ENCODE data around the gene TRMO.
A peak's percentile ranks its signal among the peaks of the same experiment; 100 is the strongest.
"Not testable (repeated sequence)": the region's sequence is repeated elsewhere in the genome, so short reads cannot be mapped to it uniquely, and the experiment has no call there.

Gene TRMO

DNA sequence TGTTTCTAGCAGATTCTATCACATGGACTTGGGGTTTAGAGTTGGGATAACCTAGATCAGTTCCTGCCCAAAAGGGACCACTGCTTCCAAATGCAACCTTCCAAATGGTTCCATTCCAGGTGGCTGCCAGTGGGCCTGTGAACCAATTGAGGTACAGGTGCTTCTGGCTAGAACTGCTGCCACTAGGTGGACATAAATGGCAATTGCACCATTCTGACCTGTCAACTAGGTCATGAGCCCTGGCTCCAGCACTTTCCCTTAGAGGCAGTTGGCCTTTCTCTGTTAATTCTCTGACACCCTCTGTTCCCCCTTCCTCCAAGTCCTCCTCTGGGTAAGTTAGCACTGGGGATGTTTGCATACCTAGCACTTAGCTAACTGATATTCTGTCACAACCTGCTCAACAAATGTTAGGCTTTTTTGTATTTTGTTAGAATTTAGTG is 32.3 kb upstream of the TRMO start:
- Histone ChIP-seq H3K4me2 (ENCODE audit: low read depth, low read length) (no peak overlapping the region), H2AFZ (ENCODE audit: low read length) (peak overlapping the region; percentile 27), H3K36me3 (replicated peaks; ENCODE audit: insufficient read depth, low read length) (no peaks in the 10 kb centered on the region), H3F3A (ENCODE audit: insufficient read depth, low read length) (no peaks in the 10 kb centered on the region), H3K9me3 (replicated peaks; ENCODE audit: insufficient read depth, low read length) (no peaks in the 10 kb centered on the region), H3K9me2 (replicated peaks; ENCODE audit: insufficient read depth, low read length) (no peaks in the 10 kb centered on the region), H3K27ac (ENCODE audit: low read length) (no peak overlapping the region), H3K9ac (ENCODE audit: low read length) (no peak overlapping the region), H3K79me2 (ENCODE audit: low read length) (no peaks in the 10 kb centered on the region), H3K4me3 (ENCODE audit: low read length) (no peak overlapping the region), H4K20me1 (ENCODE audit: insufficient read depth, low read length) (no peaks in the 10 kb centered on the region), H3K27me3 (replicated peaks; ENCODE audit: insufficient read depth, low read length) (no peaks in the 10 kb centered on the region), H3K4me1 (ENCODE audit: low read length) (peaks cover 10% of the 10 kb centered on the region)
- TF ChIP-seq, protein P1, sequence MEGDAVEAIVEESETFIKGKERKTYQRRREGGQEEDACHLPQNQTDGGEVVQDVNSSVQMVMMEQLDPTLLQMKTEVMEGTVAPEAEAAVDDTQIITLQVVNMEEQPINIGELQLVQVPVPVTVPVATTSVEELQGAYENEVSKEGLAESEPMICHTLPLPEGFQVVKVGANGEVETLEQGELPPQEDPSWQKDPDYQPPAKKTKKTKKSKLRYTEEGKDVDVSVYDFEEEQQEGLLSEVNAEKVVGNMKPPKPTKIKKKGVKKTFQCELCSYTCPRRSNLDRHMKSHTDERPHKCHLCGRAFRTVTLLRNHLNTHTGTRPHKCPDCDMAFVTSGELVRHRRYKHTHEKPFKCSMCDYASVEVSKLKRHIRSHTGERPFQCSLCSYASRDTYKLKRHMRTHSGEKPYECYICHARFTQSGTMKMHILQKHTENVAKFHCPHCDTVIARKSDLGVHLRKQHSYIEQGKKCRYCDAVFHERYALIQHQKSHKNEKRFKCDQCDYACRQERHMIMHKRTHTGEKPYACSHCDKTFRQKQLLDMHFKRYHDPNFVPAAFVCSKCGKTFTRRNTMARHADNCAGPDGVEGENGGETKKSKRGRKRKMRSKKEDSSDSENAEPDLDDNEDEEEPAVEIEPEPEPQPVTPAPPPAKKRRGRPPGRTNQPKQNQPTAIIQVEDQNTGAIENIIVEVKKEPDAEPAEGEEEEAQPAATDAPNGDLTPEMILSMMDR (IDR thresholded peaks at IDR 0.05; ENCODE audit: low read length) = peak; percentile 88
- no peak for TF ChIP-seq EZH2phosphoT487 (IDR thresholded peaks at IDR 0.05; ENCODE audit: low read length)
- TF ChIP-seq EZH2 (optimal IDR thresholded peaks at IDR 0.05; ENCODE audit: low read depth, low read length) = no peak
- peak; percentile 88 for DNase-seq

DNA sequence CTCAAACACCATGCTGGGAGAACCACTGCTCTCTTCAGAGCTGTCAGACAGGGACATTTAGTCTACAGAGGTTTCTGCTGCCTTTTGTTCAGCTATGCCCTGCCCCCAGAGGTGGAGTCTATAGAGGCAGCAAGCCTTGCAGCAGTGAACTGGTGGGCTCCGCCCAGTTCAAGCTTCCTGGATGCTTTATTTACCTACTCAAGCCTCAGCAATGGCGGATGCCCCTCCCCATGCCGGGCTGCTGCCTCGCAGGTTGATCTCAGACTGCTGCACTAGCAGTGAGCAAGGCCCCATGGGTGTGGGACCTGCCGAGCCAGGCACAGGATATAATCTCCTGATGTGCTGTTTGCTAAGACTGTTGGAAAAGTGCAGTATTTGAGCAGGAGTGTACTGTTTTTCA is 28.6 kb upstream of the TRMO start:
- H3K9ac ChIP-seq (ENCODE audit: low read length) = peak overlapping the region; percentile 16; the same call in 1 of the 2 replicates
- DNase-seq = peak; percentile 86
- not testable (repeated sequence) for H4K20me1 ChIP-seq (ENCODE audit: insufficient read depth, low read length); H3K27ac ChIP-seq (ENCODE audit: low read length); H3K79me2 ChIP-seq (ENCODE audit: low read length); H3K27me3 ChIP-seq (replicated peaks; ENCODE audit: insufficient read depth, low read length); H3F3A ChIP-seq (ENCODE audit: insufficient read depth, low read length); H3K4me1 ChIP-seq (ENCODE audit: low read length); H3K36me3 ChIP-seq (replicated peaks; ENCODE audit: insufficient read depth, low read length); H3K4me3 ChIP-seq (ENCODE audit: low read length); H3K9me3 ChIP-seq (replicated peaks; ENCODE audit: insufficient read depth, low read length); H3K9me2 ChIP-seq (replicated peaks; ENCODE audit: insufficient read depth, low read length)
- peak overlapping the region; percentile 67 for H2AFZ ChIP-seq (ENCODE audit: low read length)
- peak overlapping the region; percentile 48; the same call in 1 of the 2 replicates for H3K4me2 ChIP-seq (ENCODE audit: low read depth, low read length)

DNA sequence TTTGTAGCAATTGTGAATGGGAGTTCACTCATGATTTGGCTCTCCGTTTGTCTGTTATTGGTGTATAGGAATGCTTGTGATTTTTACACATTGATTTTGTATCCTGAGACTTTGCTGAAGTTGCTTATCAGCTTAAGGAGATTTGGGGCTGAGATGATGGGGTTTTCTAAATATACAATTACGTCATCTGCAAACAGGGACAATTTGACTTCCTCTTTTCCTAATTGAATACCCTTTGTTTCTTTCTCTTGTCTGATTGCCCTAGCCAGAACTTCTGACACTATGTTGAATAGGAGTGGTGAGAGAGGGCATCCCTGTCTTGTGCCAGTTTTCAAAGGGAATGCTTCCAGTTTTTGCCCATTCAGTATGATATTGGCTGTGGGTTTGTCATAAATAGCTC is 24.8 kb upstream of the TRMO start:
- H3K36me3 ChIP-seq (replicated peaks; ENCODE audit: insufficient read depth, low read length); DNase-seq; H3K27ac ChIP-seq (ENCODE audit: low read length); H3K9me3 ChIP-seq (replicated peaks; ENCODE audit: insufficient read depth, low read length); H3F3A ChIP-seq (ENCODE audit: insufficient read depth, low read length); H2AFZ ChIP-seq (ENCODE audit: low read length); H3K9me2 ChIP-seq (replicated peaks; ENCODE audit: insufficient read depth, low read length); H3K4me3 ChIP-seq (ENCODE audit: low read length); H4K20me1 ChIP-seq (ENCODE audit: insufficient read depth, low read length); H3K79me2 ChIP-seq (ENCODE audit: low read length); H3K4me2 ChIP-seq (ENCODE audit: low read depth, low read length); H3K9ac ChIP-seq (ENCODE audit: low read length); H3K27me3 ChIP-seq (replicated peaks; ENCODE audit: insufficient read depth, low read length): not testable (repeated sequence)
- peaks cover 18% of the 10 kb centered on the region for H3K4me1 ChIP-seq (ENCODE audit: low read length)

DNA sequence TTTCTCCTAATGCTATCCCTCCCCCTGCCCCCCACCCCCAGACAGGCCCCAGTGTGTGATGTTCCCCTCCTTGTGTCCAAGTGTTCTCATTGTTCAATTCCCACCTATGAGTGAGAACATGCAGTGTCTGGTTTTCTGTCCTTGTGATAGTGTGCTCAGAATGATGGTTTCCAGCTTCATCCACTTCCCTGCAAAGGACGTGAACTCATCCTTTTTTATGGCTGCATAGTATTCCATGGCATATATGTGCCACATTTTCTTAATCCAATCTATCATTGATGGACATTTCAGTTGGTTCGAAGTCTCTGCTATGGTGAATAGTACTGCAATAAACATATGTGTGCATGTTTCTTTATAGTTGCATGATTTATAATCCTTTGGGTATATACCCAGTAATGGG is 23.2 kb upstream of the TRMO start:
- not testable (repeated sequence) for H3K36me3 ChIP-seq (replicated peaks; ENCODE audit: insufficient read depth, low read length); H3K9ac ChIP-seq (ENCODE audit: low read length); H3F3A ChIP-seq (ENCODE audit: insufficient read depth, low read length); H4K20me1 ChIP-seq (ENCODE audit: insufficient read depth, low read length); H3K4me3 ChIP-seq (ENCODE audit: low read length); H3K4me2 ChIP-seq (ENCODE audit: low read depth, low read length); H3K27ac ChIP-seq (ENCODE audit: low read length); H3K9me2 ChIP-seq (replicated peaks; ENCODE audit: insufficient read depth, low read length); H3K27me3 ChIP-seq (replicated peaks; ENCODE audit: insufficient read depth, low read length); H3K4me1 ChIP-seq (ENCODE audit: low read length); DNase-seq; H2AFZ ChIP-seq (ENCODE audit: low read length); H3K79me2 ChIP-seq (ENCODE audit: low read length); H3K9me3 ChIP-seq (replicated peaks; ENCODE audit: insufficient read depth, low read length)

DNA sequence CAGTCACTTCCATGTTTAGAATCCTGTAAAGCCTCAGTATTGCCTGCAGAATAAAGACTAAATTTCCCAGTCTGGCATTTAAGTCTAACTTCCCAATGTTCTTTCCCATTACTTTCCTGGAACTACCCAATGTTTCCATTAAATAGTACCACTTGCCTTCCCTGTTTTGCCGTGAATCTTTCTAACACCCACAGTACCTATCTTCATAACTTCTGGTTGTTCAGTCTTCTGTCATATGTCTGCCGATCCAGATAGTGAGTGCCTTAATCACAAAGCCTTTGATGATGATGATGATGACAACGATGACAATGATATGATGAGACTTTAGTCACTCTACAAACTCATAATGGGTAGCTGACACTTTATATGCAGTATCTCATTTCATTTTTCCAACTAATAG is 22.3 kb upstream of the TRMO start:
- no peak for DNase-seq
- Histone ChIP-seq H3K27ac (ENCODE audit: low read length) (no peak overlapping the region), H3K27me3 (replicated peaks; ENCODE audit: insufficient read depth, low read length) (no peaks in the 10 kb centered on the region), H2AFZ (ENCODE audit: low read length) (no peak overlapping the region), H3K9me2 (replicated peaks; ENCODE audit: insufficient read depth, low read length) (no peaks in the 10 kb centered on the region), H3K4me2 (ENCODE audit: low read depth, low read length) (no peak overlapping the region), H3K79me2 (ENCODE audit: low read length) (no peaks in the 10 kb centered on the region), H3K9me3 (replicated peaks; ENCODE audit: insufficient read depth, low read length) (no peaks in the 10 kb centered on the region), H4K20me1 (ENCODE audit: insufficient read depth, low read length) (no peaks in the 10 kb centered on the region), H3K4me3 (ENCODE audit: low read length) (no peak overlapping the region), H3K4me1 (ENCODE audit: low read length) (peaks cover 14% of the 10 kb centered on the region), H3F3A (ENCODE audit: insufficient read depth, low read length) (no peaks in the 10 kb centered on the region), H3K9ac (ENCODE audit: low read length) (no peak overlapping the region), H3K36me3 (replicated peaks; ENCODE audit: insufficient read depth, low read length) (no peaks in the 10 kb centered on the region)
- TF ChIP-seq, protein P1 (IDR thresholded peaks at IDR 0.05; ENCODE audit: low read length) = no peak
- TF ChIP-seq EZH2 (optimal IDR thresholded peaks at IDR 0.05; ENCODE audit: low read depth, low read length) (no peak), EZH2phosphoT487 (IDR thresholded peaks at IDR 0.05; ENCODE audit: low read length) (no peak)

Measured in MM.1S (cell line).